Transverse colon (tissue), 3 donors: ENCODE data around the gene CCER1.

ENCODE experiments used
- EP300 ChIP-seq: sonication (generic); formaldehyde crosslinking; IDR thresholded peaks from one replicate; pipeline ENCODE4 v1.6.1; 2017; ENCODE audit warnings: antibody characterized with exemption, low read depth
- POLR2A ChIP-seq: fragments of 450-650 bp; IDR thresholded peaks from one replicate; pipeline ENCODE4 v1.6.1; 2016; ENCODE audit warnings: antibody characterized with exemption, mild to moderate bottlenecking, moderate library complexity
- TF ChIP-seq, protein P1 (sequence below), 5 experiments: fragments of 200-600 bp in 3 of 5; fragments of 450-650 bp in 2 of 5; sonication (generic) in 3 of 5; IDR thresholded peaks; 1 replicate in 2 of 5; 2 replicates in 3 of 5; pipeline ENCODE4 v1.5.1; 2016 to 2017; ENCODE audit warnings: antibody characterized with exemption in 5 of 5, inconsistent platforms in 3 of 5, mild to moderate bottlenecking in 2 of 5, moderate library complexity in 1 of 5

DNA sequence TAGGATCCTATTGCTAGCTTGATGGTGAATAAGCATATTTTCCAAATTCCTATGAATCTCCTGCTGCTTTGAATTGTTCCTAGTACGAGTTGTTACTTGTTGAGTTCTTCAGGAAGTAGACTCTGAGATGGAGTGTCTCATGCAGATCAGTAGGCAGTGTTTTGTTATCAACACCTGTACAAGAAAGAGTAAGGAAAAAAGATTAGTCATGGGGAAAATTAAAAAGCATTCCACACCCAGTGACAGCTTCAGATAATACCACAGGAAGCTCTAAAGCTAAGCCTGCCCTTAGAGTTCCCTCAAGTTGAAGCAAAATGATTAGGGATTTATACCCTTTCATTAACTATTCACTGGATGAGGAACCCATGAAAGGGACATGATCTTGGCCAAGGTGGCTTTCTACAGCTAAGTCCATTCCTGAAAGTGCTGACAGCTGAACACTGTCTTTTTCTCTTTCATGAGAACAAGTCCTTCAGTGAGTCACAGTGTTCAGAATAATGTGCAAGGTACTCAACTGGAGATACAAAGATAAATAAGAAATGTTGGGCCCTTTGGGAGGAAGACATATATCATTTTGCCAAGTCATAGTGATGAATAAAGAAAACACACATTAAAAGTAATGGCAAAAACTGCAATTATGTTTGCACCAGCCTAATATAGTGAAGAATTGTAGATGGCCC is 49.1 kb downstream of the CCER1 start:
- TF ChIP-seq, protein P1, sequence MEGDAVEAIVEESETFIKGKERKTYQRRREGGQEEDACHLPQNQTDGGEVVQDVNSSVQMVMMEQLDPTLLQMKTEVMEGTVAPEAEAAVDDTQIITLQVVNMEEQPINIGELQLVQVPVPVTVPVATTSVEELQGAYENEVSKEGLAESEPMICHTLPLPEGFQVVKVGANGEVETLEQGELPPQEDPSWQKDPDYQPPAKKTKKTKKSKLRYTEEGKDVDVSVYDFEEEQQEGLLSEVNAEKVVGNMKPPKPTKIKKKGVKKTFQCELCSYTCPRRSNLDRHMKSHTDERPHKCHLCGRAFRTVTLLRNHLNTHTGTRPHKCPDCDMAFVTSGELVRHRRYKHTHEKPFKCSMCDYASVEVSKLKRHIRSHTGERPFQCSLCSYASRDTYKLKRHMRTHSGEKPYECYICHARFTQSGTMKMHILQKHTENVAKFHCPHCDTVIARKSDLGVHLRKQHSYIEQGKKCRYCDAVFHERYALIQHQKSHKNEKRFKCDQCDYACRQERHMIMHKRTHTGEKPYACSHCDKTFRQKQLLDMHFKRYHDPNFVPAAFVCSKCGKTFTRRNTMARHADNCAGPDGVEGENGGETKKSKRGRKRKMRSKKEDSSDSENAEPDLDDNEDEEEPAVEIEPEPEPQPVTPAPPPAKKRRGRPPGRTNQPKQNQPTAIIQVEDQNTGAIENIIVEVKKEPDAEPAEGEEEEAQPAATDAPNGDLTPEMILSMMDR (IDR thresholded peaks at IDR 0.05), result no peak
- TF ChIP-seq EP300, result no peak
- no peak for TF ChIP-seq POLR2A
